ENCODE measurements around the gene DCAF4.

GRCh38 chr14:72974661-72975060 is 48.4 kb downstream of the DCAF4 start:
- TF ChIP-seq CTCF (conservative IDR thresholded peaks at IDR 0.05) (no peak), EZH2 (IDR thresholded peaks at IDR 0.05; ENCODE audit: low read depth) (no peak)

Measured in PC-9 (cell line).